K562 (cell line): ENCODE results near the gene KCNJ9. TPM values are rescaled to one million over a fixed set of nuclear protein-coding genes. Genes with fewer than 3 reads are reported as not detected.

Experiments
- ETV1 ChIP-seq: fragments of 450-650 bp; conservative IDR thresholded peaks from 2 replicates; pipeline ENCODE4 v1.6.1; 2016; ENCODE audit warnings: missing genetic modification characterization, control low read depth, low read depth, missing compliant biosample characterization
- GATA2 ChIP-seq: sonication (generic); formaldehyde crosslinking; IDR thresholded peaks from 2 replicates; pipeline ENCODE4 v1.4.0; 2020; ENCODE audit warnings: mild to moderate bottlenecking, missing genetic modification reagents
- GATAD2B ChIP-seq: fragments of 450-650 bp; IDR thresholded peaks from 2 replicates; pipeline ENCODE4 v1.6.1; 2017; ENCODE audit warnings: mild to moderate bottlenecking, borderline replicate concordance
- HLTF ChIP-seq: fragments of 450-650 bp; IDR thresholded peaks from 2 replicates; pipeline ENCODE4 v1.6.1; 2016
- HNRNPUL1 ChIP-seq: fragments of 200-400 bp; formaldehyde crosslinking; IDR thresholded peaks from 2 replicates; pipeline ENCODE4 v1.6.1; 2017; ENCODE audit warnings: low read length
- JUND ChIP-seq, 2 experiments: IDR thresholded peaks; 2 replicates in 1 of 2; 3 replicates in 1 of 2; pipeline ENCODE4 v1.6.1; 2011; ENCODE audit warnings: borderline replicate concordance in 2 of 2, low read depth in 2 of 2, low read length in 2 of 2, improper control_type of control experiment in 1 of 2, missing biosample characterization in 1 of 2, missing genetic modification characterization in 1 of 2, missing genetic modification reagents in 1 of 2
- KDM1A ChIP-seq, 2 experiments: fragments of 450-650 bp; IDR thresholded peaks; 2 replicates each; pipeline ENCODE4 v1.6.1; 2016; ENCODE audit warnings: mild to moderate bottlenecking in 2 of 2
- MECOM ChIP-seq: fragments of 250-450 bp; sonication (Bioruptor Pico); IDR thresholded peaks from 2 replicates; pipeline ENCODE4 v1.8.0; 2022; ENCODE audit warnings: inconsistent platforms
- NCOA6 ChIP-seq: fragments of 450-650 bp; IDR thresholded peaks from 2 replicates; pipeline ENCODE4 v1.6.1; 2017; ENCODE audit warnings: mild to moderate bottlenecking
- NFIC ChIP-seq: fragments of 450-650 bp; IDR thresholded peaks from 2 replicates; pipeline ENCODE4 v1.6.1; 2017; ENCODE audit warnings: mild to moderate bottlenecking, inconsistent platforms
- NUFIP1 ChIP-seq: fragments of 450-650 bp; IDR thresholded peaks from 2 replicates; pipeline ENCODE4 v1.6.1; 2018; ENCODE audit not compliant: partially characterized antibody
- POLR2B ChIP-seq: fragments of 450-650 bp; IDR thresholded peaks from 2 replicates; pipeline ENCODE4 v1.6.1; 2018; ENCODE audit warnings: low read depth; ENCODE audit not compliant: partially characterized antibody
- PRDM10 ChIP-seq: fragments of 450-650 bp; IDR thresholded peaks from 2 replicates; pipeline ENCODE4 v1.6.1; 2018; ENCODE audit not compliant: partially characterized antibody
- PTTG1 ChIP-seq: fragments of 450-650 bp; IDR thresholded peaks from 2 replicates; pipeline ENCODE4 v1.6.1; 2016; ENCODE audit warnings: low read depth, mild to moderate bottlenecking, missing genetic modification characterization, missing compliant biosample characterization
- SRSF9 ChIP-seq: fragments of 200-400 bp; formaldehyde crosslinking; IDR thresholded peaks from 2 replicates; pipeline ENCODE4 v1.6.1; 2017; ENCODE audit warnings: low read depth, low read length, borderline replicate concordance
- SUPT5H ChIP-seq: fragments of 450-650 bp; IDR thresholded peaks from 2 replicates; pipeline ENCODE4 v1.6.1; 2016
- ZBED1 ChIP-seq: IDR thresholded peaks from 2 replicates; pipeline ENCODE4 v1.6.1; 2014
- ZNF311 ChIP-seq: fragments of 250-450 bp; sonication (Bioruptor Pico); IDR thresholded peaks from 2 replicates; pipeline ENCODE4 v1.4.0; 2020; ENCODE audit warnings: mild to moderate bottlenecking, moderate library complexity
- ZNF717 ChIP-seq: fragments of 250-450 bp; sonication (Bioruptor Pico); IDR thresholded peaks from 2 replicates; pipeline ENCODE4 v1.5.0; 2021
- polyA plus RNA-seq, 8 experiments: library from polyadenylated mRNA; depleted of rRNA in 4 of 8; stranded (reverse) in 5 of 8; unstranded in 3 of 8; fragments of >200 nt; fragmentation: Nextera tagmentation in 2 of 8; fragmentation: Illumina TruSeq in 1 of 8; extraction: Ambion mirVana in 2 of 8; extraction: Trizol in 1 of 8; gene quantifications; 2 replicates each; pipeline versions ENCODE4 v1.2.1 to v1.2.3, GENCODE V29; 2011 to 2014; ENCODE audit warnings: inconsistent platforms in 1 of 8, missing spikeins in 1 of 8
- total RNA-seq, 7 experiments: library from RNA; depleted of rRNA in 6 of 7; stranded (reverse); fragments of >200 nt in 6 of 7; fragmentation: Illumina TruSeq in 2 of 7; extraction: Trizol in 2 of 7; gene quantifications; 2 replicates each; pipeline versions ENCODE4 v1.2.1 to v1.2.3, GENCODE V29; 2011 to 2021; ENCODE audit warnings: low replicate concordance in 1 of 7
- TF ChIP-seq, protein P1 (sequence below), 3 experiments: IDR thresholded peaks in 2 of 3; conservative IDR thresholded peaks in 1 of 3; 2 replicates each; pipeline ENCODE4 v1.5.1; 2011 to 2012; ENCODE audit warnings: low read length in 3 of 3, mild to moderate bottlenecking in 3 of 3, control low read depth in 2 of 3, improper control_type of control experiment in 1 of 3, inconsistent platforms in 1 of 3, low read depth in 1 of 3, mixed read lengths in 1 of 3, moderate library complexity in 1 of 3; ENCODE audit not compliant: insufficient read depth in 2 of 3
- TF ChIP-seq, protein P2 (sequence below): fragments of 250-450 bp; sonication (Bioruptor Pico); IDR thresholded peaks from 2 replicates; pipeline ENCODE4 v1.4.0; 2020
- TF ChIP-seq, protein P3 (sequence below): sonication (generic); formaldehyde crosslinking; IDR thresholded peaks from 2 replicates; pipeline ENCODE4 v1.8.1; 2023; ENCODE audit warnings: mild to moderate bottlenecking, missing genetic modification reagents, moderate library complexity

KCNJ9 gene
- total and polyA plus RNA-seq, 9 of the 15 experiments (the other 6 are each of a cell fraction or from before 2014, with no cell fraction given), result not detected

- TF ChIP-seq, protein P1, sequence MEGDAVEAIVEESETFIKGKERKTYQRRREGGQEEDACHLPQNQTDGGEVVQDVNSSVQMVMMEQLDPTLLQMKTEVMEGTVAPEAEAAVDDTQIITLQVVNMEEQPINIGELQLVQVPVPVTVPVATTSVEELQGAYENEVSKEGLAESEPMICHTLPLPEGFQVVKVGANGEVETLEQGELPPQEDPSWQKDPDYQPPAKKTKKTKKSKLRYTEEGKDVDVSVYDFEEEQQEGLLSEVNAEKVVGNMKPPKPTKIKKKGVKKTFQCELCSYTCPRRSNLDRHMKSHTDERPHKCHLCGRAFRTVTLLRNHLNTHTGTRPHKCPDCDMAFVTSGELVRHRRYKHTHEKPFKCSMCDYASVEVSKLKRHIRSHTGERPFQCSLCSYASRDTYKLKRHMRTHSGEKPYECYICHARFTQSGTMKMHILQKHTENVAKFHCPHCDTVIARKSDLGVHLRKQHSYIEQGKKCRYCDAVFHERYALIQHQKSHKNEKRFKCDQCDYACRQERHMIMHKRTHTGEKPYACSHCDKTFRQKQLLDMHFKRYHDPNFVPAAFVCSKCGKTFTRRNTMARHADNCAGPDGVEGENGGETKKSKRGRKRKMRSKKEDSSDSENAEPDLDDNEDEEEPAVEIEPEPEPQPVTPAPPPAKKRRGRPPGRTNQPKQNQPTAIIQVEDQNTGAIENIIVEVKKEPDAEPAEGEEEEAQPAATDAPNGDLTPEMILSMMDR (IDR thresholded peaks at IDR 0.05 in 2 of 3, conservative IDR thresholded peaks at IDR 0.05 in 1 of 3; ENCODE audit: insufficient read depth in 2 of 3, low read depth in 1 of 3, low read length in 3 of 3), result peak; percentile 95 to 97 (median 96)
- TF ChIP-seq ZNF717 (CRISPR knock-in tag), result no peak
- TF ChIP-seq PTTG1, result no peak
- TF ChIP-seq, protein P2, sequence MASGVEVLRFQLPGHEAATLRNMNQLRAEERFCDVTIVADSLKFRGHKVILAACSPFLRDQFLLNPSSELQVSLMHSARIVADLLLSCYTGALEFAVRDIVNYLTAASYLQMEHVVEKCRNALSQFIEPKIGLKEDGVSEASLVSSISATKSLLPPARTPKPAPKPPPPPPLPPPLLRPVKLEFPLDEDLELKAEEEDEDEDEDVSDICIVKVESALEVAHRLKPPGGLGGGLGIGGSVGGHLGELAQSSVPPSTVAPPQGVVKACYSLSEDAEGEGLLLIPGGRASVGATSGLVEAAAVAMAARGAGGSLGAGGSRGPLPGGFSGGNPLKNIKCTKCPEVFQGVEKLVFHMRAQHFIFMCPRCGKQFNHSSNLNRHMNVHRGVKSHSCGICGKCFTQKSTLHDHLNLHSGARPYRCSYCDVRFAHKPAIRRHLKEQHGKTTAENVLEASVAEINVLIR (CRISPR knock-in tag), result peak; percentile 17; the same call in 1 of the 2 replicates
- TF ChIP-seq HLTF, result 0 out of 2 replicates have a peak, but pooled peaks have one; percentile 43
- no peak for TF ChIP-seq NUFIP1
- TF ChIP-seq SRSF9, result no peak
- TF ChIP-seq GATAD2B, result no peak
- TF ChIP-seq GATA2, result peak; percentile 86
- TF ChIP-seq HNRNPUL1, result no peak
- no peak for TF ChIP-seq NCOA6
- TF ChIP-seq NFIC, result no peak
- TF ChIP-seq SUPT5H, result no peak
- TF ChIP-seq KDM1A (IDR thresholded peaks at IDR 0.05), result no peak
- no peak for TF ChIP-seq PRDM10
- no peak for TF ChIP-seq MECOM (CRISPR knock-in tag)
- TF ChIP-seq, protein P3, sequence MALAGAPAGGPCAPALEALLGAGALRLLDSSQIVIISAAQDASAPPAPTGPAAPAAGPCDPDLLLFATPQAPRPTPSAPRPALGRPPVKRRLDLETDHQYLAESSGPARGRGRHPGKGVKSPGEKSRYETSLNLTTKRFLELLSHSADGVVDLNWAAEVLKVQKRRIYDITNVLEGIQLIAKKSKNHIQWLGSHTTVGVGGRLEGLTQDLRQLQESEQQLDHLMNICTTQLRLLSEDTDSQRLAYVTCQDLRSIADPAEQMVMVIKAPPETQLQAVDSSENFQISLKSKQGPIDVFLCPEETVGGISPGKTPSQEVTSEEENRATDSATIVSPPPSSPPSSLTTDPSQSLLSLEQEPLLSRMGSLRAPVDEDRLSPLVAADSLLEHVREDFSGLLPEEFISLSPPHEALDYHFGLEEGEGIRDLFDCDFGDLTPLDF, result no peak
- TF ChIP-seq ZNF311 (CRISPR knock-in tag), result no peak
- TF ChIP-seq ETV1 (tag), result no peak
- TF ChIP-seq ZBED1, result no peak
- peak; percentile 62; the same call in 1 of the 2 replicates for TF ChIP-seq JUND (IDR thresholded peaks at IDR 0.05; ENCODE audit: borderline replicate concordance, low read depth, low read length)
- no peak; the same call in 2 of the 3 replicates for TF ChIP-seq JUND (tag; IDR thresholded peaks at IDR 0.05; ENCODE audit: borderline replicate concordance, low read depth, low read length)
- no peak for TF ChIP-seq POLR2B
Observed at GRCh38 chr1:160085686-160086455, 4.5 kb downstream of the KCNJ9 start (continued).
